Right cardiac atrium (tissue), 5 donors: Measurements from ENCODE around the gene P4HB. TPM values are rescaled to one million over a fixed set of nuclear protein-coding genes. Genes with fewer than 3 reads are reported as not detected.

Source experiments
- ATAC-seq, 2 donors: fragments of 200-7000 bp; cut with Tn5 transposase; one replicate each; pipeline versions ENCODE4 v1.8.0 to v1.9.1; 2020; ENCODE audit warnings: moderate library complexity in 2 of 2, mild to moderate bottlenecking in 1 of 2
- DNase-seq, 3 donors: peaks; one replicate each; pipeline ENCODE4 v3.0.0-alpha.2; 2020
- H3K27ac ChIP-seq: one replicate; pipeline ENCODE4 v1.5.1; 2013; ENCODE audit warnings: mild to moderate bottlenecking, low read length, control low read depth, moderate library complexity
- H3K27me3 ChIP-seq: one replicate; pipeline ENCODE4 v1.6.1; 2013; ENCODE audit not compliant: control insufficient read depth, insufficient read depth
- H3K4me1 ChIP-seq: one replicate; pipeline ENCODE4 v1.6.1; 2013; ENCODE audit warnings: low read length; ENCODE audit not compliant: control insufficient read depth, insufficient read depth
- H3K4me3 ChIP-seq: one replicate; pipeline ENCODE4 v1.5.1; 2013; ENCODE audit warnings: low read length, control low read depth
- H3K9me3 ChIP-seq: one replicate; pipeline ENCODE4 v1.6.1; 2013; ENCODE audit warnings: low read length; ENCODE audit not compliant: control insufficient read depth
- WGBS: extraction: QIAGEN DNeasy Blood & Tissue Kit; methylation state at CpG from one replicate; pipeline ENCODE4 v1.1.7; 2013; 5-methylcytosine and 5-hydroxymethylcytosine counted together
- intact Hi-C, 4 donors: fragments of 100-400 bp; cut with DNase I; formaldehyde crosslinking; loops; one replicate each; pipeline versions ENCODE4 v1.11.0 to v1.14.0; 2022 to 2023
- polyA plus RNA-seq: library from polyadenylated mRNA; stranded (reverse); fragments of 200-250 nt; gene quantifications from one replicate; pipeline ENCODE4 v1.2.3, GENCODE V29; 2013
- total RNA-seq, 4 donors: library from RNA; stranded (reverse); fragmentation: NEBNext Ultra II Directional; extraction: Animal tissue kit (Norgen Biotek cat#: 25700); gene quantifications; one replicate each; pipeline ENCODE4 v1.2.1, GENCODE V29; 2021
- donor health status: healthy with polysubstance abuse.
- donor health status: DM: no; HTN: yes; CAD: no.
- donor health status: DM: no; HTN: no; CAD: no.
- donor health status: DM: no; HTN: yes; CAD: no; lungs with severe emphysema.
- donor health status: DM: yes; HTN: yes; CAD: no.

P4HB gene
- total and polyA plus RNA-seq, 5 donors: 272 to 375 (median 346) TPM

DNA sequence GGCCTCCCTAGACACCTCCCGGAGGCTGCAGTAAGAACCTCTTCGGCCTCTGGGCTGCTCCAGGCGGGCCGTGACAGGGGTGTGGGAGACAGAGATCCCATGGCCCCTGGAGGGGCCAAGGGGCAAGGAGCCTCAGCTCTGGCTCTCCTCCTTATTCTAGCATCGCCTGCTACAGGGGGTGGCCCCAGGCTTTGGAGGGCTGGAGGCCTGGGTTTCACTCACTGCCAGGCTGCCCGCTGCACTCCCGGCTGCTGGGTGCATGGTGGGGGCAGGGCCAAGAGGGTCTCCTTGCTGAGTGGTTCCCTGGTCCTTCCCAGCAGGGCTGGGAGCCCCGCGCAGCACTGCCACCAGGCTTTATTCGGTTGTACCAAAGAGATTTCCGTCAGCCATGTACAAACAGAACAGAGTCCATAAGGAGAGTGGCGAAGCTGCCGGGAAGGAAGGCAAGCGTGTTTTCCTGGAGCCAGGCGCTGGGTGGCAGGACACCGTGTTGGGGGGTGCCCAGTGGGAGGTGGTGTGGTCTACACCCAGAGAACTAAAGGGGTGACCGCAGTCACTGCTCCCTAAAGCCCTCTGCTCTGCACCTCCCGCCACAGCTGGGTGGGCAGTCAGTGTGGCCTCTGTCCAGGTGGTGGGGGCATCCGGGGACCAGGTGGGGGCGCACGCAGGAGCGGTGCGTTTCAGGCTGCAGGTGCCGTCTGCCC, 43.7 kb upstream of the P4HB start:
- no peak for ATAC-seq

GRCh38 chr17:81903415-81903831, 43.1 kb upstream of the P4HB start:
- Histone ChIP-seq H3K4me1 (no peaks in the 10 kb centered on the region), H3K9me3 (no peaks in the 10 kb centered on the region), H3K27ac (no peak overlapping the region), H3K4me3 (no peak overlapping the region), H3K27me3 (no peaks in the 10 kb centered on the region)
- DNase-seq (no peak), ATAC-seq (no peak)
- intact Hi-C loops: no loop called here
- WGBS: 94% methylated on average over 10 of the region's 10 CpGs

More for the DNA sequence above, 43.7 kb upstream of the P4HB start:
- Histone ChIP-seq H3K27me3 (no peaks in the 10 kb centered on the region), H3K27ac (no peak overlapping the region), H3K9me3 (no peaks in the 10 kb centered on the region), H3K4me3 (no peak overlapping the region), H3K4me1 (no peaks in the 10 kb centered on the region)
- DNase-seq: no peak
- WGBS: 93% methylated on average over 24 of the region's 24 CpGs
- intact Hi-C loops: no loop called here

DNA sequence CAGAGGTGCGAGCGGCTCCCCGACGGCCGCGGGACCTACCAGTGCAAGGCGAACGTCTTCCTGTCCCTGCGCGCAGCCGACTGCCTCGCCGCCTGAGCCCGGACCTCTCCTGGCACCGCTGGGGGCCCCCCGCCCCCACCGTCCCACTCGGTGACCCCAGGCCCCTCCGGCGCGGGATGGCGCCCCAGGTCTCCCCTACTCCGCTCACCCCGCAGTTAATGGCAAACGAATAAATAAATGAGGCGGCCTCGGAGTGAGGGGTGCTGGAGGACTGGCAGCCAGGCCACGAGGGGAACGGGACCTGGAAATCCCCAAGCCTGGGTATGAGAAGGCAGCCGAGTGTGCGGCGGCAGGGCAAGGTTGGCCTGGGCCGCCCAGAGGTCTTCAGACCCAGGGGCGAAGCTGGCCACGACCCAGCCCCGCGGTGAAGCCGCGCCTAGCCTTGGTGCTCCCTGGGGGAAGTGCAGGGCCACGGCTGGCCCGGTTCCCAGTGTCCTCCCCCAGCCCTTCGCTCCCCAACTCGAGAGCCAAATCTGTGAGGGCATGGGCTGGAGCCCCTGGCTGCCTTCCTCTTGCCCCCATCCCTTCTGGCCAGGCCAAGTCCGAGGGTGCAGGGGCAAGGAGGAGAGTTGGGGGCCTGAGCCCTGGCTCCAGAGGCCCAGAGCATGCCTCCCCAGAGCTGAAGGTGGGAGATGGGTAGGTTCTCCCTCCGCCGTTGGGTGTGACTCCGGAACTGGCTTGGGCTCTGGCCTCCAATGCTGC, 42.5 kb upstream of the P4HB start:
- intact Hi-C loops: no loop called here
- Histone ChIP-seq H3K9me3 (no peaks in the 10 kb centered on the region), H3K27me3 (no peaks in the 10 kb centered on the region), H3K4me1 (no peaks in the 10 kb centered on the region), H3K27ac (no peak overlapping the region), H3K4me3 (no peak overlapping the region)
- peak in 1 of 3 donors; percentile 64 for DNase-seq
- WGBS: 43% methylated on average over 47 of the region's 47 CpGs
- ATAC-seq: peak; percentile 1 to 2

DNA sequence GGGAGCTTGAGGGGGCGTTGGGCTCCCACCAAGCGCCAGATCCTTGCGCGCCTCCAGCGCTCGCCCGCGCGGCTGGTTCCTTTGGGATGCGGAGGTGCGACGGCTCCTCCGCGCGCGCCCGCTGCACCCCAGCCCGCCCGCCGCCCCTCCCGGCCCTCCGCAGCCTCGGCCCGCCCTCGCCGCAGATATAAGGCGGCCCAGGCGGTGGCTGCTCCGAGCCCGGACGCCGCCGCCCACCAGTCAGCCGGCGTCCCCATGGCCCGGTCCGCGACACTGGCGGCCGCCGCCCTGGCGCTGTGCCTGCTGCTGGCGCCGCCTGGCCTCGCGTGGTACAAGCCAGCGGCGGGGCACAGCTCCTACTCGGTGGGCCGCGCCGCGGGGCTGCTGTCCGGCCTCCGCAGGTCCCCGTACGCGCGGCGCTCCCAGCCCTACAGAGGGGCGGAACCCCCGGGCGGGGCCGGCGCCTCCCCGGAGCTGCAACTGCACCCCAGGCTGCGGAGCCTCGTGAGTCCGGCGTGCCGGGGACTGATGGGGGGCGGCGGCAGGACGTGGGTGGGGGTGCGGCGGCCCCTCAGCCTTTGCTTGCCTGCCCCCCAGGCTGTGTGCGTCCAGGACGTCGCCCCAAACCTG, 41.8 kb upstream of the P4HB start, which contains the start of gene NPB:
Gene NPB, plus strand, starts transcription at position 216 of the 630 bp plus-strand sequence. Its CDS starts 40 bp downstream, at position 256.
- WGBS: 1% methylated on average over 79 of the region's 79 CpGs
- no peaks in the 10 kb centered on the region for H3K27me3 ChIP-seq
- peak; percentile 59 to 62 for ATAC-seq
- H3K4me3 ChIP-seq: peak within 1 kb of the TSS; percentile 8
- no peak within 1 kb of the TSS for H3K27ac ChIP-seq
- H3K4me1 ChIP-seq: no peaks in the 10 kb centered on the region
- H3K9me3 ChIP-seq: no peaks in the 10 kb centered on the region
- intact Hi-C loops: no loop called here
- DNase-seq: peak in 2 of 3 donors; percentile 75 to 81

DNA sequence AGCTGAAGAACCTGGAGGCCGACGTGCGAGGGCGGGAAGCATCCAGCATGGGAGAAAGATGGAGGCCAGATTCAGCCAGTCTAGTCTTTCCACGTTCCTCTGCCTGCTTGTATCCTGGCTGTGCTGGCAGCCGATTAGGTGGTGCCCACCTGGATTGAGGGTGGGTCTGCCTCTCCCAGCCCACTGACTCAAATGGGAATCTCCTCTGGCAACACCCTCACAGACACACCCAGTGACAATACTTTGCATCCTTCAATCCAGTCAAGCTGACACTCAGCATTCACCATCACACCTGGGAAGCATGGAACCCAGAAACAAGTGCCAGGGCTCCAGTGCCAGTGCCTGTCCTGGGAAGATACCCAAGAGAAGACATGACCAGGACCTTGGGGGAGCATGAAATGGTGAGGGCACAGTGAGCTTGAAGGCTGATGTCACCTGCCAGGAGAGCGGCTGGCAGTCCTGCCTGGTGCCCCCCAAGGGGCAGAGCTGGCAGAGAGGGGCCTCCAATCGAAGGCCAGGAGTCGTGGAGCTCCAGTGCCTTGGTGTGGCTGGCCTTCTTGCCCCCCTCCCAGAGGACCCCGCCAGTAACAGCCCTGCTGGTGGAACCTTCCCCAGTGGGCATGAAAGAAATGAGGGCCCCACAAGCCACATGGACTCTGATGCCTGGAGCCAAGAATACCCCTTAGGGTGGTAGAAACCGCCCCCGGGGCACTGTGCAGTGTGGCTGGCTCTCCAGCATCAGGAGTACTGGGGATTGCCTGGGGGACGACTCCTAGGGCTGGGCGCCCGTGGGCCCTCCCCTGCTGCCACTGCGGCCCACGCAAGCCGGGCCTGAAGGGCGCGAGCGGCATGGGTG, 41.1 kb upstream of the P4HB start:
- WGBS: 47% methylated on average over 21 of the region's 21 CpGs
- no peaks in the 10 kb centered on the region for H3K27me3 ChIP-seq
- DNase-seq: peak in 1 of 3 donors; percentile 32
- ATAC-seq: peak in 1 of 2 donors; percentile 1
- intact Hi-C loops: no loop called here
- no peaks in the 10 kb centered on the region for H3K9me3 ChIP-seq
- peak overlapping the region; percentile 8 for H3K4me3 ChIP-seq
- no peaks in the 10 kb centered on the region for H3K4me1 ChIP-seq
- H3K27ac ChIP-seq: no peak overlapping the region

DNA sequence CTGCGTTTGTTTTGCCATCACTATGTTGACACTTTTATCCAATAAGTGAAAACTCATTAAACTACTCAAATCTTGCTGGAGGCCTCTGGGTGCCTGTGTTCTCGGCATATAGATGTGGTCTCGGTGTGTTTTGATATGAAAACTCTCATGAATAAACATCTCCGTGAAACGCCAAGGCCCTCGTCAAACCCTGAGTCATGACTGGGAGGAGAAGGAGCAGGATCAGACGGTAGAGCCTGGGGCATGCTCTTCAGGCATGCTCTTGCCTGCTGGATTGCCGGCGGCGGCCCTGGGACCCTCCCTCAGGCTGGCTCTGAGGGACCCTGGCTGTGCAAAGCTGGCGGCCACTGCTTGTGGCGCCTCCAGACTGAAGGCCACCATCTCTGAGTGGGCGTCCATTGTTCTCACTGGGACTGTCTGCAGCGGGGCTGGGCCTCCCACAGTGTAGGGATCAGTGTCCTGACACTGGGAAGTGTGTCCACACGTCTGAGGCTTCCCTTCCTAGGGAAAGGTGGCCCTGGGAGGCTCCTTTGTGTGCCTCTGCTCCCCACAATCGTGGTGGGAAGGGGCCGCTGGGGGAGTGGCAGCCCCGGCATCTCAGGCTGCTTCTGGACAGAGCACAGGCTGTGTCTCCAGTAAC, 40.0 kb upstream of the P4HB start:
- ATAC-seq (no peak), DNase-seq (peak in 1 of 3 donors; percentile 33)
- no peak overlapping the region for H3K4me3 ChIP-seq
- no peaks in the 10 kb centered on the region for H3K9me3 ChIP-seq
- H3K4me1 ChIP-seq: no peaks in the 10 kb centered on the region
- WGBS: 82% methylated on average over 18 of the region's 18 CpGs
- H3K27me3 ChIP-seq: no peaks in the 10 kb centered on the region
- no peak overlapping the region for H3K27ac ChIP-seq
- intact Hi-C loops: no loop called here

- intact Hi-C loops: no loop called here
- DNase-seq: peak in 1 of 3 donors; percentile 32
- H3K4me3 ChIP-seq: no peak overlapping the region
- no peaks in the 10 kb centered on the region for H3K4me1 ChIP-seq
- no peak overlapping the region for H3K27ac ChIP-seq
- no peak for ATAC-seq
- 92% methylated on average over 22 of the region's 22 CpGs for WGBS
- no peaks in the 10 kb centered on the region for H3K27me3 ChIP-seq
- no peaks in the 10 kb centered on the region for H3K9me3 ChIP-seq
Observed at GRCh38 chr17:81899514-81900166, 39.3 kb upstream of the P4HB start.

DNA sequence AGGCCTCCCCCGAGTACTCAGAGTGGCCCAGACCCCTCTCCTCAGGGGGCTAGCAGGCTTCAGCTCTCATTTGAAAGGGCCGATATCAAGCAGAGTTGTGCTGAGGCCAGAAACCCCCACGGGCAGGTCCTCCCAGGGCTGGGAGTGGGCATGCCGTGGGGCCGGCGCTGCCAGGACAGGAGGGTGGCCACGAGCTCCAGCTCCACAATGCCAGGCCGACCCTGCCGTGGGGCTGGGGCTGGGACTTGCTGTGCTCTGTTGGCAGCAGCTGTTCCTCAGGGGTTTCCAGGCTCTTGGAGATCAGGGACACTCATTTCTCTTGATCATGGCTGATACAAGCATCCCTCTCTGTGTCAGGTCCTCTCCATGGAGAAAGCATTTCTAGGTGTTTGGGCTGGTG, 38.5 kb upstream of the P4HB start:
- 92% methylated on average over 9 of the region's 9 CpGs for WGBS
- Histone ChIP-seq H3K9me3 (no peaks in the 10 kb centered on the region), H3K4me1 (no peaks in the 10 kb centered on the region), H3K4me3 (no peak overlapping the region), H3K27ac (no peak overlapping the region), H3K27me3 (no peaks in the 10 kb centered on the region)
- DNase-seq (no peak), ATAC-seq (no peak)
- intact Hi-C loops: no loop called here

DNA sequence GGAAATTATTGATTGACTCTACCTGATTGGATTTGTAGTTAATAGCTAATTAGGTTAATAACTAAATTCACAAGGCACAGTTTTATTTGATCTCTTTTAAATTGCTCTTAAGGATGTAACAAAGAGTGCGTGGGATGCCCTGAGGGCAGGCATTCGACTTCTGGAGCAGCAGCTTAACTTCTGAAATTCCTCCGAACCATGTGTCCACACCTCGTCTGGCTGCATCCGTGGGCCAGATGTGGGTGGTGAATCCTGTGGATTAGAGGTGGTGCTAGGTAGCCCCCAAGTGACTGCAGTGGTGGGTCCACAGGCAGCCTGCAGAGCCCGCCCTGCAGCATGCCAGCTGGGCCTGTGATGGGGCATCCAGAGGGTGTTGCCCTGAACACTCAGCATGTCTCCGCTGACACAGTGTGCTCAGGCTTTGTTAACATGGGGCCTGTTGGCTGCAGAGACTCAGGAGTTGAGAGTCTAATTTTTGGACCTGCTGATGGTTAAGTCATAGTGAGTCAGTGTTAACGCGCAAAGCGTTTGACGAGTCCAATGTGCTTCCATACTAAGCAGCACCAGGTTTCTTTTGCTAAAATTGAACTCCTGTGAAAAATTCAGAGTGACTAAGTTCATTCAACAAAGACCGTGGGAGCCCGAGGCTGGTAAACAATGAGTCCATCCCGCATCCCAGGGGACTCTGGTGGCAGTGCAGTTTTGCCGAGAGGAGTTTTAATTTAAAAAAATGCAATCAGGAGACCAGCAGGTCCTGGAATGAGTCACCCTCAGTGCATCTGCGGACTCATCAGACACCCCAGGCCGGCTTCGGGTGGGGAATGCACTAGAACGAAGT, 37.9 kb upstream of the P4HB start:
- 88% methylated on average over 19 of the region's 19 CpGs for WGBS
- H3K4me3 ChIP-seq: no peak overlapping the region

More for the DNA sequence above, 37.9 kb upstream of the P4HB start:
- DNase-seq: peak in 1 of 3 donors; percentile 24
- no peak overlapping the region for H3K27ac ChIP-seq
- intact Hi-C loops: no loop called here
- H3K4me1 ChIP-seq: no peaks in the 10 kb centered on the region
- ATAC-seq: no peak
- no peaks in the 10 kb centered on the region for H3K27me3 ChIP-seq
- H3K9me3 ChIP-seq: no peaks in the 10 kb centered on the region
